ENCODE results near the gene ZBTB20. TPM values are rescaled to one million over a fixed set of nuclear protein-coding genes. Genes with fewer than 3 reads are reported as not detected.

The ZBTB20 gene
- total and polyA plus RNA-seq, 10 of the 15 experiments (the other 5 are each of a cell fraction or from before 2014, with no cell fraction given), result 0.20 to 5.5 (median 2.2) TPM

DNA sequence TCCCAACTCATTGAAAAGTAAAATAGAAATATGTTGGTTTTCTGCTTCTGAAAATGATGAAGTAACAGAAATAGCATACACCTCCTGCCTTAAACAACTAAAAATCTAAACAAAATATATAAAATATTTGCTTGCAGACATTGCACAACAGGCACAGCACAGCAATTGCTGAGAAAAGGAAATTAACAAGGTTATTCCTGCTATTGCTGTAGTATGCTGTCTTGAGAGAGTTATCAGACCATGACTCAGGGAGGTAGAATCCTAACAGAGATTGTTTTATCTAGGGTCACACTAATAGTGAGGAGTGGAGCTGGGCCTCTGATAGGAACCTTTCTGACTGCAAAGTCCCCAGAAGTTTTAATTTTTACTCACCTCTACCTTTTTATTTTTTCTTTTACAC lies 72.6 kb downstream of the ZBTB20 start:
- ChIA-PET CTCF (interaction anchor here (1.3 kb wide), 1 partner anchor 18 kb away, joined by 3 read pairs; no protein-coding TSS in a partner anchor), RAD21 (ENCODE audit: unreplicated experiment) (interaction anchor here (0.6 kb wide), 1 partner anchor 15 kb away, joined by 3 read pairs; no protein-coding TSS in a partner anchor)

DNA sequence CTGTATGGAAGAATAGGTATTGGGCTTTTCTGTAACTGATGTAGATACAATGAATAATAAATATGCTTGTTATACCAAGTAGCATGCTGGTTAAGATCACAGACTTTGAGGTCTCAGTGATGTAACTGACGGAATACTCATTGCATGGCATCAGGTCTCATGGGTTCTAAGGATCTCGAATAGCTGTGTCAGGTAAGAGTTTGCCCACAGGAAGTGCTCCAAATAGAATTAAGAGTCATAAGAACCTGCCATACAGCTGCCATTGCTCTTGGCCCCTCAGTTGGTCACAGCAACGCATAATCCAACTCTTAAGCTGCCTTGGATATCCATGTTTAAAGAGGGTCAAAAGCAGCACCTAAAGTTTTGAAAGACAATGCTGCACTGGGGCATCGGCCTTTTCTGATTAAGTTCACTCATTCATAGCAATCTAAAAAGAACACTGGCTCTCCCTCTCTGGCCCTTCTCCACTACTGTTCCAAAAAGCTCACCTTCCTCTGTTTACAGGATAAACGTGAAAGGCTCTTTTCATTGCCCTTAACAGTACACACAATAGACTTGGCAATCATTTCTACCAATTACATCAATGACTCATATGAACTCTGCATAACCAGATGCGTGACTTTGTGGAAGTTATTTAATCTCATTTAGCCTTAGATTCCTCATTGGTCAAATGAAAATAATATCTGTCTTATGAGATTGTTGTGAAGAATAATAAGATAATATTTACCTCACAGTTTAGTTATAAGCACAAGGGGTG lies 74.6 kb downstream of the ZBTB20 start:
- H3K4me3 ChIP-seq, result no peak overlapping the region
- BruUV-seq (replicated peaks), result no TSS peak
- H2AFZ ChIP-seq (ENCODE audit: control insufficient read depth, low read depth, low read length), result no peak overlapping the region
- RAD21 ChIA-PET (ENCODE audit: unreplicated experiment), result no interaction called here
- in situ Hi-C loops (cut with MboI), result no loop called here
- no peak overlapping the region for H3K4me2 ChIP-seq (ENCODE audit: control insufficient read depth, insufficient read depth)
- ATAC-seq (no peak), DNase-seq (ENCODE audit: low read depth, low spot score) (no peak), FAIRE-seq (no peak)
- CTCF ChIA-PET, result interaction anchor here (1.5 kb wide), 1 partner anchor 12 kb away, joined by 3 read pairs; no protein-coding TSS in a partner anchor
- H3K27ac ChIP-seq (ENCODE audit: control insufficient read depth, insufficient read depth), result no peak overlapping the region
- H3K36me3 ChIP-seq (ENCODE audit: control insufficient read depth in 2 of 2, insufficient read depth in 2 of 2, low read length in 1 of 2), result no peaks in the 10 kb centered on the region
- no peaks in the 10 kb centered on the region for H4K20me1 ChIP-seq (ENCODE audit: control insufficient read depth, insufficient read depth)
- 93% methylated on average over 6 of the region's 6 CpGs for WGBS (ENCODE audit: insufficient coverage, insufficient replicate concordance, low lambda C conversion rate, missing lambda C conversion rate)
- no peak overlapping the region for H3K9ac ChIP-seq (ENCODE audit: control insufficient read depth, insufficient read depth, low read length)
- H3K9me3 ChIP-seq (replicated peaks; ENCODE audit: control insufficient read depth, insufficient read depth, low read length), result no peaks in the 10 kb centered on the region; the same call in 1 of the 3 replicates
- no peaks in the 10 kb centered on the region for H3K79me2 ChIP-seq (ENCODE audit: control insufficient read depth, insufficient read depth, low read length)
- no peaks in the 10 kb centered on the region for H3K27me3 ChIP-seq (replicated peaks in 1 of 2; ENCODE audit: control insufficient read depth in 2 of 2, insufficient read depth in 2 of 2, low read length in 1 of 2)
- SMC1A ChIA-PET (ENCODE audit: uncharacterized antibody, unreplicated experiment), result interaction anchor here (0.5 to 1.3 kb wide), 3 partner anchors 19 to 1352 kb away, joined by 3 to 4 read pairs (median 3); no protein-coding TSS in a partner anchor
- intact Hi-C loops (cut with micrococcal nuclease; ENCODE audit: unreplicated experiment), result no loop called here
- no peaks in the 10 kb centered on the region for H3K4me1 ChIP-seq (ENCODE audit: control insufficient read depth, insufficient read depth, low read length)
- TF ChIP-seq E2F4 (IDR thresholded peaks at IDR 0.05; ENCODE audit: low read depth, low read length), result no peak
- TF ChIP-seq GATAD2B (conservative IDR thresholded peaks at IDR 0.05; ENCODE audit: low read depth), result no peak
- no peak for TF ChIP-seq FOXM1 (IDR thresholded peaks at IDR 0.05; ENCODE audit: low read depth, low read length)
- TF ChIP-seq RUNX3 (IDR thresholded peaks at IDR 0.05; ENCODE audit: low read length), result no peak
- TF ChIP-seq PML (IDR thresholded peaks at IDR 0.05; ENCODE audit: low read length), result no peak
- TF ChIP-seq, protein P1, sequence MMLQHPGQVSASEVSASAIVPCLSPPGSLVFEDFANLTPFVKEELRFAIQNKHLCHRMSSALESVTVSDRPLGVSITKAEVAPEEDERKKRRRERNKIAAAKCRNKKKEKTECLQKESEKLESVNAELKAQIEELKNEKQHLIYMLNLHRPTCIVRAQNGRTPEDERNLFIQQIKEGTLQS (IDR thresholded peaks at IDR 0.05; ENCODE audit: borderline replicate concordance, extremely low read depth, low read depth, low read length), result no peak
- TF ChIP-seq JUND (IDR thresholded peaks at IDR 0.05; ENCODE audit: low read depth, low read length), result no peak
- TF ChIP-seq RB1 (IDR thresholded peaks at IDR 0.05; ENCODE audit: borderline replicate concordance), result no peak
- POLR2A ChIA-PET, result no interaction called here

More for the DNA sequence above, 72.6 kb downstream of the ZBTB20 start:
- Histone ChIP-seq H3K9me3 (replicated peaks; ENCODE audit: control insufficient read depth, insufficient read depth, low read length) (no peaks in the 10 kb centered on the region; the same call in 2 of the 3 replicates), H3K27ac (ENCODE audit: control insufficient read depth, insufficient read depth) (no peak overlapping the region), H3K9ac (ENCODE audit: control insufficient read depth, insufficient read depth, low read length) (no peak overlapping the region), H4K20me1 (ENCODE audit: control insufficient read depth, insufficient read depth) (no peaks in the 10 kb centered on the region), H3K4me3 (no peak overlapping the region), H3K36me3 (ENCODE audit: control insufficient read depth in 2 of 2, insufficient read depth in 2 of 2, low read length in 1 of 2) (no peaks in the 10 kb centered on the region), H3K27me3 (replicated peaks in 1 of 2; ENCODE audit: control insufficient read depth in 2 of 2, insufficient read depth in 2 of 2, low read length in 1 of 2) (no peaks in the 10 kb centered on the region), H3K4me1 (ENCODE audit: control insufficient read depth, insufficient read depth, low read length) (no peaks in the 10 kb centered on the region), H3K4me2 (ENCODE audit: control insufficient read depth, insufficient read depth) (no peak overlapping the region), H3K79me2 (ENCODE audit: control insufficient read depth, insufficient read depth, low read length) (no peaks in the 10 kb centered on the region), H2AFZ (ENCODE audit: control insufficient read depth, low read depth, low read length) (no peak overlapping the region)
- DNase-seq (ENCODE audit: low read depth, low spot score) (no peak), FAIRE-seq (no peak), ATAC-seq (no peak)
- intact Hi-C loops (cut with micrococcal nuclease; ENCODE audit: unreplicated experiment) (no loop called here), in situ Hi-C loops (cut with MboI) (no loop called here)
- ChIA-PET SMC1A (ENCODE audit: uncharacterized antibody, unreplicated experiment) (no interaction called here), POLR2A (no interaction called here)
- no TSS peak for BruUV-seq (replicated peaks)
- TF ChIP-seq, protein P2, sequence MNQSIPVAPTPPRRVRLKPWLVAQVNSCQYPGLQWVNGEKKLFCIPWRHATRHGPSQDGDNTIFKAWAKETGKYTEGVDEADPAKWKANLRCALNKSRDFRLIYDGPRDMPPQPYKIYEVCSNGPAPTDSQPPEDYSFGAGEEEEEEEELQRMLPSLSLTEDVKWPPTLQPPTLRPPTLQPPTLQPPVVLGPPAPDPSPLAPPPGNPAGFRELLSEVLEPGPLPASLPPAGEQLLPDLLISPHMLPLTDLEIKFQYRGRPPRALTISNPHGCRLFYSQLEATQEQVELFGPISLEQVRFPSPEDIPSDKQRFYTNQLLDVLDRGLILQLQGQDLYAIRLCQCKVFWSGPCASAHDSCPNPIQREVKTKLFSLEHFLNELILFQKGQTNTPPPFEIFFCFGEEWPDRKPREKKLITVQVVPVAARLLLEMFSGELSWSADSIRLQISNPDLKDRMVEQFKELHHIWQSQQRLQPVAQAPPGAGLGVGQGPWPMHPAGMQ (IDR thresholded peaks at IDR 0.05; ENCODE audit: borderline replicate concordance), result no peak
- TF ChIP-seq RBBP5 (conservative IDR thresholded peaks at IDR 0.05), result no peak
